Body of pancreas (tissue), 4 donors: ENCODE data around the gene PUS3.

Source experiments
- CTCF ChIP-seq, 7 experiments: fragments of 450-650 bp in 4 of 7; fragments of 200-600 bp in 3 of 7; sonication (generic) in 3 of 7; IDR thresholded peaks; one replicate each; pipeline ENCODE4 v1.5.1; 2016 to 2019; ENCODE audit warnings: antibody characterized with exemption in 7 of 7
- POLR2A ChIP-seq, 3 donors: fragments of 450-650 bp; IDR thresholded peaks; one replicate each; pipeline ENCODE4 v1.6.1; 2016; ENCODE audit warnings: antibody characterized with exemption in 3 of 3, mild to moderate bottlenecking in 2 of 3

- TF ChIP-seq CTCF (IDR thresholded peaks at IDR 0.05) (no peak), POLR2A (IDR thresholded peaks at IDR 0.05) (no peak)
Measured at GRCh38 chr11:125910226-125910849, 7.3 kb upstream of the PUS3 start.
